Astrocyte of the spinal cord (primary cell): ENCODE measurements around the gene BOD1.

Experiments used
- DNase-seq: peaks from one replicate; pipeline ENCODE4 v3.0.0; 2011; ENCODE audit warnings: low read depth, low spot score
- H3K4me3 ChIP-seq: 2 replicates; pipeline ENCODE4 v1.5.1; 2011; ENCODE audit warnings: low read depth, mild to moderate bottlenecking, low read length, moderate library complexity
- in situ Hi-C: cut with HindIII; loops from 2 replicates; pipeline ENCODE4 v1.10.0; 2017; ENCODE audit warnings: low sequenced_read_pairs
- TF ChIP-seq, protein P1 (sequence below): IDR thresholded peaks from 2 replicates; pipeline ENCODE4 v1.5.1; 2012; ENCODE audit warnings: low read depth, mild to moderate bottlenecking, low read length, inconsistent platforms

Gene BOD1

DNA sequence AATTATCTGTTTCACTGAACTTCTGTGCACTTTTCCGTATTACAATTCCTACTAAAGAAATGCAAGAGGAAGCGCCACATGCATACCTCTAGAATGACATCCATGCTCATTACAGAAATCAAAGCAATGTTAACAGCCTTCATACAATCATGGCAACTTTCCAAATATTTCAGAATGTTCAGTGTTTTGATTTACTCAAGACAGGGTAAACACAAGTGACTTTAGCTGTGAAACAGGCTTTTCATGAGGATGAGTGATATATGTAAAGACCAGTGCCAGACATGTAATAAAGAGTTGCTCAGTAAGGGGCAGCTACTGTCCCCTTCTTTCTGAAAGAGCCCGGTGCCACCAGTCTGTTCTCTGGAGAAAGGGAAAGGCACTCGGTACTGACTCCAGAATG lies 4.7 kb downstream of the BOD1 start:
- H3K4me3 ChIP-seq = no peak overlapping the region
- no peak for DNase-seq
- TF ChIP-seq, protein P1, sequence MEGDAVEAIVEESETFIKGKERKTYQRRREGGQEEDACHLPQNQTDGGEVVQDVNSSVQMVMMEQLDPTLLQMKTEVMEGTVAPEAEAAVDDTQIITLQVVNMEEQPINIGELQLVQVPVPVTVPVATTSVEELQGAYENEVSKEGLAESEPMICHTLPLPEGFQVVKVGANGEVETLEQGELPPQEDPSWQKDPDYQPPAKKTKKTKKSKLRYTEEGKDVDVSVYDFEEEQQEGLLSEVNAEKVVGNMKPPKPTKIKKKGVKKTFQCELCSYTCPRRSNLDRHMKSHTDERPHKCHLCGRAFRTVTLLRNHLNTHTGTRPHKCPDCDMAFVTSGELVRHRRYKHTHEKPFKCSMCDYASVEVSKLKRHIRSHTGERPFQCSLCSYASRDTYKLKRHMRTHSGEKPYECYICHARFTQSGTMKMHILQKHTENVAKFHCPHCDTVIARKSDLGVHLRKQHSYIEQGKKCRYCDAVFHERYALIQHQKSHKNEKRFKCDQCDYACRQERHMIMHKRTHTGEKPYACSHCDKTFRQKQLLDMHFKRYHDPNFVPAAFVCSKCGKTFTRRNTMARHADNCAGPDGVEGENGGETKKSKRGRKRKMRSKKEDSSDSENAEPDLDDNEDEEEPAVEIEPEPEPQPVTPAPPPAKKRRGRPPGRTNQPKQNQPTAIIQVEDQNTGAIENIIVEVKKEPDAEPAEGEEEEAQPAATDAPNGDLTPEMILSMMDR = no peak
- in situ Hi-C loops = no loop called here

DNA sequence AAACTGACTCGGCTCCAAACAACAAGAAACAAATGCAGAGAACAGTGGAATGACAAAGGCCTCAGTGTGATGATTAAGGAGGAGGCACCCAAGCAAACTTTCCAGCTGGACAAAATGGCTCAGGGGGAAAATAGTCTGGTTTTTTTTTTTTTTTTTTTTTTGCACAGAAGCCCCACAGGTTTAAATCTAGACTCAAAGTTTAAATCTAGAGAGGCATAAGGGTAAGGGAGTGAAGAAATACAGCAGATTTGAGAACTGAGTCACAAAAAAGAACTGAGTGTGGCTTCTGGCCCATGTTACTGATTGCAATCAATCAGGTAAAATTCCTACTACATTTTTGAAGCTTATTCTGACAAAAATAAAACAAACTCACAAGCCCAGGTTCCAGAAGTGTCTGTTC lies 12.3 kb downstream of the BOD1 start:
- TF ChIP-seq, protein P1 = no peak
- H3K4me3 ChIP-seq = no peak overlapping the region
- in situ Hi-C loops = no loop called here
- no peak for DNase-seq

DNA sequence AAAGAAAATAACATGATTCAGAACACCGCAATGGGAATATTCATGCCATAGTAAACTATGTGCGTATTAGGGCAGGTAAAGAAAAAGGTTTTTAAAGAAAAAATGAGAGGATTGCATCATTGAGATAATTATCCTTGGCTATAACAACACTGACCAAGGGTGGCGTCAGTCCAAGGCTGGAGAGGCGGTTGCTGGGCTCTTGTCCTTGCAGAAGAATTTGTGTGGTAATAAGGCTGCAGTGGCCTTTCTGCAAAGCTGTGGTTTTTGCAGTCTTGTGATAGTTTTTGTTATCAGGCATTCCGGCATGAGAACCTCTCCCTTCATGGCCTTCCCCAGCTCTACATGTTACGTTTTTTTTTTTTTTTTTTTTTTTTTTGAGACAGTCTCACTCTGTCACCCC lies 14.0 kb downstream of the BOD1 start:
- in situ Hi-C loops = no loop called here
- H3K4me3 ChIP-seq = no peak overlapping the region
- peak; percentile 59 for DNase-seq
- TF ChIP-seq, protein P1 = no peak

DNA sequence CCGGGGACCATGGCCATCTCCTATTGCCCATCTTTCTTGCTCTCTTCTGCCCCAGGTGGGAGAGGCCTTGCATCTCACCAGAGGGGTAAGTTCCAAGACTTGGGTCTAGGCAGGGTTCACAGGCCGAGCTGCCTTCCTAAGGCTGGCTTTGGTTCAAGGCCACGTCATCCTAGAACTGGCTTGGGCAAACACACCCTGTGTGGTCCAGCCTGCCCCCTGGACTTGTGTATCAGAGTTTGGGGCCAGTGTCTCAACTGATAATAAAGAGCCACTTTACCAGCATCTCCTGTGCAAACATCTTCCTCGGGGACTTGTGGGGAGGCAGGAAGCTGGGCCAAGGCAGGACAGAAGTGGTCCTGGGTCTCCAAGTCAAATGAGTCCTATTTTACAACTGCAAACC lies 17.8 kb downstream of the BOD1 start:
- TF ChIP-seq, protein P1 = no peak
- in situ Hi-C loops = no loop called here
- no peak overlapping the region for H3K4me3 ChIP-seq
- no peak for DNase-seq

DNA sequence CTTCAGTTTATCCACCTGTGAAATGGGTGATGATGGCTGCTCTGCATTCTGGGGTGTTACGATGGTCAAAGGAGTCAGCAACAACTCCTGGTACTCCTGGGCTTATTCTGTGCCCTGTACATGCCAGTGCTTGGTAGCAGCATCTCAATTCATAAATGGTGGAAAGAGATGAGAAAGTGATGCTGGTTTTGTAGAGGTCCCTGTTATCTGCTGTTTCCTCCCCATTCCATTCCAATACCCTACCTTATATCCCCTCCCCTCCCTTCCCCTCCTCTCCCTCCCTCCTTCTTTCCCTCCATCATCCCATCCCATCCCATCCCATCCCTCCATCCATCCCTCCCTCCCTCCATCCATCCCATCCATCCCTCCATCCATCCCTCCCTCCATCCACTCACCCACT lies 19.1 kb downstream of the BOD1 start:
- DNase-seq = no peak
- no peak overlapping the region for H3K4me3 ChIP-seq
- in situ Hi-C loops = no loop called here
- TF ChIP-seq, protein P1 = no peak

DNA sequence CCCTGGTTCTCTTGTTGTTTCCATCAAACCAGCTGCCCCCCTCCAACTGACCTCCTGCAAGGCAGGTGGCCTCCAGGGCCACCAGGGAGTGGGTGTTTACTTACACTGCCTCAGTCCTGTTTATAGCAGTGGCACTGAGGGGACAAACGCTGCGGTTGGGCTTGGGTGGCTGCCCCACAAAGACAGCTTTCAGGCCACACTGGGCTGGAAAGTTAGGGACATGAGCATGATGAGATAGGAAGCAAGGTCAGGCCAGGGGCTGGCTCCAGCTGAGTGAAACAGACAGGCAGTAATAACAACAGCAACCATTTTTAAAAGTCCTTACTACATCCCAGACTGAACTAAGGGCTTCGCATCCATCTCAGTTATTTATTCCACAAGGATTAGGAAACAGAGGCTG lies 20.6 kb downstream of the BOD1 start:
- TF ChIP-seq, protein P1 = no peak
- no peak for DNase-seq
- in situ Hi-C loops = no loop called here
- no peak overlapping the region for H3K4me3 ChIP-seq

DNA sequence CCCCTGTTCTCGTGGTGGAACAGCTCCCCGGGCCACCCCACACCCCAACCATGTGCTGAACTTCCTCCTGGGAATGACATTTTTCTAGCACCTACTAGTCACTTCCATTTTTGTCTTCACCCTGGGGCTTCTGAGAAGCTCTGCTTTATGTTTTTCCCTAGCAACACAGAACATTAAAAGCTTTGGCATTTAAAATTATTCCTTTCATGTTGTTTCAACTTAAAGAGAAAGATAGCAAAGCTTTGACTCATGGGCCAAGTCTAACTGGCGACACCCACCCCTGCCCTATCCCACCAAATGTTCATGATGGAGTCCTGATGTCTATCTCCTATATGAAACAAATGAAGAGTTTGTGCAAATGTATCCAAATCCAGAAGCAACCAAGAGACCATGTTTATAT lies 22.4 kb downstream of the BOD1 start:
- TF ChIP-seq, protein P1 = no peak
- in situ Hi-C loops = no loop called here
- no peak for DNase-seq

More for the DNA sequence above, 22.4 kb downstream of the BOD1 start:
- no peak overlapping the region for H3K4me3 ChIP-seq
